Mucosa of rectum (tissue), 2 donors: ENCODE measurements around the gene SORCS2.

Experiments
- H3K27ac ChIP-seq, 2 donors: one replicate each; pipeline ENCODE4 v1.7.0; 2013; ENCODE audit warnings: inconsistent platforms in 2 of 2, low read depth in 2 of 2, low read length in 2 of 2
- H3K27me3 ChIP-seq, 2 donors: one replicate each; pipeline ENCODE4 v1.7.0; 2013; ENCODE audit warnings: low read length in 2 of 2; ENCODE audit not compliant: control insufficient read depth in 2 of 2, insufficient read depth in 2 of 2
- H3K36me3 ChIP-seq, 2 donors: one replicate each; pipeline ENCODE4 v1.7.0; 2013; ENCODE audit warnings: low read length in 2 of 2; ENCODE audit not compliant: control insufficient read depth in 2 of 2, insufficient read depth in 2 of 2
- H3K4me1 ChIP-seq, 2 donors: one replicate each; pipeline ENCODE4 v1.7.0; 2013; ENCODE audit warnings: low read length in 2 of 2, mild to moderate bottlenecking in 1 of 2; ENCODE audit not compliant: control insufficient read depth in 2 of 2, insufficient read depth in 2 of 2
- H3K4me3 ChIP-seq, 2 donors: one replicate each; pipeline ENCODE4 v1.7.0; 2013; ENCODE audit warnings: low read length in 2 of 2
- H3K9ac ChIP-seq, 2 donors: one replicate each; pipeline ENCODE4 v1.7.0; 2013; ENCODE audit warnings: low read length in 2 of 2, low read depth in 1 of 2, mild to moderate bottlenecking in 1 of 2
- H3K9me3 ChIP-seq, 2 donors: one replicate each; pipeline ENCODE4 v1.7.0; 2013; ENCODE audit warnings: low read length in 2 of 2; ENCODE audit not compliant: control insufficient read depth in 2 of 2
- donor health status: healthy.
- donor health status: Normal muscosa, but diverticular disease.

The SORCS2 gene

DNA sequence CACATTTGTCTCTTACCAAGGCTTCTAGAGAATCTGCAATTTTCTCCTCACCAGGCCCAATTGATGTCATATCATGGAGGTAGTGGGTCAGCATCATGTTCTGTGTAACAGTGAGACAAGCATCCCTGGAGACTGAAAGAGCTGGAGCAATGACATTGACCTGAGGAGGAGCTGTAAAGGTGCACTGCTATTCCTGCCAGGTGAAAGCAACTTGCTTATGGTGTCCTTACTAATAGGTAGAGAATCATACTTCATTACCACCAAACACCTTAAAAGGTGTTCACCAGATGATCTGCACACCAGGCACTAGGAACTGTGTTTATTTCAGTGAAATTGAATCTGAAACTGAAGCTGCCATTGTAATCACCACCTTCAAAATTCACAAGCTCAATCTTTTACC lies 558.6 kb downstream of the SORCS2 start:
- H3K36me3 ChIP-seq, result no peaks in the 10 kb centered on the region
- no peak overlapping the region for H3K9ac ChIP-seq
- no peaks in the 10 kb centered on the region for H3K4me1 ChIP-seq
- H3K9me3 ChIP-seq, result no peaks in the 10 kb centered on the region
- H3K27me3 ChIP-seq, result no peaks in the 10 kb centered on the region
- no peak overlapping the region for H3K4me3 ChIP-seq
- no peak overlapping the region for H3K27ac ChIP-seq

DNA sequence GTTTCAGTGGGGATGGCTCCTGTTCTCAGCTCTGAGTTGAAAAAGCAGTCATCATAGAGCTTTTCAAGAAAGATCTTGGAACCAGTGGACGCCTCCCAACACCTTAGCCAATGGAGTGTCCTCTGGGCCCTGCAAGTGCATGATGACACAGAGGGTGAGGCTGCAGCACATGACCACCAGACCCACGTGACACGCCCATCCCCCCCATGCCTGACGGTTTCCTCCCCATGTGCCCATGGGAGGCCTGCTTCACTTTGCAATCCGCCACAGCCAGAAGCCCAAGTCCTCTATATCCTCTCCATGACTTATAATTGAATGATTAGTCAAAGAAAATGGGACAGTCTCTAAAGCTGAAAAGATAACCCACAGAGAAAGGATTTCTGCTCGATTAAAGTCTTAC lies 560.3 kb downstream of the SORCS2 start:
- H3K9ac ChIP-seq, result no peak overlapping the region
- H3K4me1 ChIP-seq, result peaks cover 0 to 7% of the 10 kb centered on the region in 2 donors
- no peak overlapping the region for H3K27ac ChIP-seq
- no peaks in the 10 kb centered on the region for H3K27me3 ChIP-seq
- H3K9me3 ChIP-seq, result no peaks in the 10 kb centered on the region
- no peaks in the 10 kb centered on the region for H3K36me3 ChIP-seq
- no peak overlapping the region for H3K4me3 ChIP-seq

DNA sequence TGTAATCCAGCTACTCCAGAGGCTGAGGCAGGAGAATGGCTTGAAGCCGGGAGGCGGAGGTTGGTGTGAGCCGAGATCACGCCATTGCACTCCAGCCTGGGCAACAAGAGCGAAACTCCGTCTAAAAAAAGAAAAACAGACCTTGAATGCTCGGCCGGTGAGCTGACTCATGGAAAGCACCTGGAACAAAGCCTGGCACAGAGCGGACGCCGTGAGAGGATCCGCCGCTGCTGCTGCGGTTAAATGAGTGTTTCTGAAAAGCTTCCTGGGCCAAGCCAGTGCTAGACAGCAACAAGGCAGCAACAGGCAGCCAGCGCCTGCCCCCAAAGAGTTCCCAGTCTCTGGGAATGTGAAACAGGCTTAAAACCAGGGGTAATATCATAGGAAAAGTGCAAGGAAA lies 560.9 kb downstream of the SORCS2 start:
- H3K27me3 ChIP-seq, result no peaks in the 10 kb centered on the region
- H3K4me3 ChIP-seq, result no peak overlapping the region
- no peak overlapping the region for H3K9ac ChIP-seq
- no peaks in the 10 kb centered on the region for H3K9me3 ChIP-seq
- no peaks in the 10 kb centered on the region for H3K36me3 ChIP-seq
- no peak overlapping the region for H3K27ac ChIP-seq
- peaks cover 0 to 11% of the 10 kb centered on the region in 2 donors for H3K4me1 ChIP-seq

DNA sequence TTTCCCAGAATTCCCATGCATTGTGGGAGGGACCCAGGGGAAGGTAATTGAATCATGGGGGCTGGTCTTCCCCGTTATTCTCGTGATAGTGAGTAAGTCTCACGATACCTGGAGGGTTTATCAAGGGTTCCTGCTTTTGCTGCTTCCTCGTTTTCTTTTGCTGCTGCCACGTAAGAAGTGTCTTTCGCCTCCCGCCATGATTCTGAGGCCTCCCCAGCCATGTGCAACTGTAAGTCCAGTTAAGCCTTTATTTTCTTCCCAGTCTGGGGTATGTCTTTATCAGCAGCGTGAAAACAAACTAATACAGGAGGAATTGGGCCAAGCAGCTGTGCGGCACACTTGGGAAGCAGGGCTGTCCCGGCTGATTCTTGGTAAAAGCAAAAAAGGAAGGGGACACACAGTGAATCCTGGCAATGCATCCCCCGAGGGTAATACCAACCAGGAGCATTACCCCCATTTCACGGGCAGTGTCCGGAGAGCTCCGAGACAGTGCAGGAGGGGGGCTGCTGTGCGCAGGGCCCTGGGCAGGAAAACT lies 561.7 kb downstream of the SORCS2 start:
- H3K4me1 ChIP-seq, result peaks cover 0 to 11% of the 10 kb centered on the region in 2 donors
- no peaks in the 10 kb centered on the region for H3K9me3 ChIP-seq
- no peak overlapping the region for H3K4me3 ChIP-seq
- H3K36me3 ChIP-seq, result no peaks in the 10 kb centered on the region
- no peaks in the 10 kb centered on the region for H3K27me3 ChIP-seq
- H3K27ac ChIP-seq, result no peak overlapping the region
- H3K9ac ChIP-seq, result no peak overlapping the region

DNA sequence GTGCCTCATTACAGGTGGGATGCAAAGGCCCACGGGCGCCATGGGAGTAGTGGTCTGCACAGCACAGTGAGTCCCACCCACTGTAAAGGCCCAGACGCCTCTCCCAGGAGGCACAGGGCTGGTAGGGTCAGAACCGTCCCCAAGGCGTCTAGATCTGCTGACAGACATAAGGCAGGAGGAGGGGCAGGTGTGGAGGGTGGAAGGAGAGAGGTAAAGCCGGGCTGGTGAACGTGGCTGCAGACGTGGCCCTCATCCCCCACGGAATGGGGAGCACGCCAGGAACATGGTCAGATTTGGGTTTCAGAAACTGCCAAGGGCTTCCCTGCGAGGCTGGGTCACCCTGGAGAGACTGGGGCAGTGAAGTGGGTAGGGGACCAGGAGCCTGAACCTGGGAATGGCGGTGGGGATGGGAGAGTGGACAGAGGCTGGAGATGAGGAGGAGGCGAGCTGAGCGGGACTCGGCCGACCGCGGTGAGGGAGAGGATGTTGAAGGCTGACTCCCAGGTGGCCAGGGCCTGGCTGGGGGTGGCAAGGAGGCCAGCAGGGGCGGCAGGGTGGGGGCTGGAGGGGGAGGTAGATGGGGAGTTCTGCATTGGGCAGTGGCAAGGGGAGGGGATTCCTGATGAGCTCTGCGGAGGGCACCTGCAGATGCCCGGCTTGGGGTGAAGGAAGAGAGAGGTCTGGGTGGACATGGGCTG lies 562.4 kb downstream of the SORCS2 start:
- Histone ChIP-seq H3K36me3 (peaks cover 0 to 3% of the 10 kb centered on the region in 2 donors), H3K9ac (no peak overlapping the region), H3K4me3 (no peak overlapping the region), H3K27ac (no peak overlapping the region), H3K27me3 (no peaks in the 10 kb centered on the region), H3K4me1 (peaks cover 0 to 11% of the 10 kb centered on the region in 2 donors), H3K9me3 (no peaks in the 10 kb centered on the region)

DNA sequence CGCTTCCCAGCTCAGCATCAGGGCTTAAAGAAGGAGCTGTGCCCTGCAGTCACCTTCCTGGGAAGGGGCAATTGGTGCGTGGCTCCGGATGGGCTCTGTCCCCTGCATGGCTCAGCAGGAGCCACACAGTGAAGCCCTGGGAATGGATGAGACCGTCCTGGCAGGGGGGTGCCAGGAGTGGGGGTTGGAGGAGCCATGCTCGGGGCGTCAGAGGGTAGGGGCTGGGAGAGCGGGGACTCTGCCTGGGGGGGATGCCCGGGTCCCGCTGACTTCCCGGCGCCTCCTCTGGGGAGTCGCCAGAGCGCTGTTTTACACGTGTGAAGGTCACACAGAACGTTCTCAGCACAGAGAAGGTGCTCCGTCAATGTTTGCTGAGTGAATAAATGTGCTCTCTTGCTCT lies 563.2 kb downstream of the SORCS2 start:
- peaks cover 5 to 7% of the 10 kb centered on the region in 2 donors for H3K36me3 ChIP-seq
- no peak overlapping the region for H3K27ac ChIP-seq
- H3K4me3 ChIP-seq, result no peak overlapping the region
- no peaks in the 10 kb centered on the region for H3K27me3 ChIP-seq
- no peak overlapping the region for H3K9ac ChIP-seq
- H3K9me3 ChIP-seq, result no peaks in the 10 kb centered on the region
- peaks cover 0 to 11% of the 10 kb centered on the region in 2 donors for H3K4me1 ChIP-seq

DNA sequence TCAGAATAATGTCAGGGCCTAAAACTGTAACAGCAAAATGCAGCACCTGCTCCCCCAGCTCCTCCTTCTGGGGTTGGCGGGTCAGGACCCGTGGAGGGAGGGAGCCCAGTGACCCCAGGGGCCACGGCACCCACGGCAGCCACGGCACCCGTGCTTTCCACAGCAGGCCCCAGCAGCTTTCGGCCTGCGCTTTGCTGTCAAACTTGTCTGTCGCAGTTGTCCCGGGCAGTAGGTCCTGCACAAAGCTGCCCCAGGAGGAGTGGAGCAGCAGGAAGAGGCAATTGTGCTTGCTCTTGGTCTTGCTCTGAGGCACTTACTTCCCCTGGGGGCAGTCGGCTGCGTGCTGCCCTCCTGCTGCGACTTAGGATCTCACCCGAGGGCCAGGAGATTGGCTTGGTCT lies 563.7 kb downstream of the SORCS2 start:
- H3K36me3 ChIP-seq, result peaks cover 8 to 11% of the 10 kb centered on the region in 2 donors
- no peak overlapping the region for H3K27ac ChIP-seq
- H3K4me1 ChIP-seq, result peaks cover 0 to 11% of the 10 kb centered on the region in 2 donors
- H3K9ac ChIP-seq, result no peak overlapping the region
- no peaks in the 10 kb centered on the region for H3K27me3 ChIP-seq
- H3K4me3 ChIP-seq, result no peak overlapping the region
- H3K9me3 ChIP-seq, result no peaks in the 10 kb centered on the region

DNA sequence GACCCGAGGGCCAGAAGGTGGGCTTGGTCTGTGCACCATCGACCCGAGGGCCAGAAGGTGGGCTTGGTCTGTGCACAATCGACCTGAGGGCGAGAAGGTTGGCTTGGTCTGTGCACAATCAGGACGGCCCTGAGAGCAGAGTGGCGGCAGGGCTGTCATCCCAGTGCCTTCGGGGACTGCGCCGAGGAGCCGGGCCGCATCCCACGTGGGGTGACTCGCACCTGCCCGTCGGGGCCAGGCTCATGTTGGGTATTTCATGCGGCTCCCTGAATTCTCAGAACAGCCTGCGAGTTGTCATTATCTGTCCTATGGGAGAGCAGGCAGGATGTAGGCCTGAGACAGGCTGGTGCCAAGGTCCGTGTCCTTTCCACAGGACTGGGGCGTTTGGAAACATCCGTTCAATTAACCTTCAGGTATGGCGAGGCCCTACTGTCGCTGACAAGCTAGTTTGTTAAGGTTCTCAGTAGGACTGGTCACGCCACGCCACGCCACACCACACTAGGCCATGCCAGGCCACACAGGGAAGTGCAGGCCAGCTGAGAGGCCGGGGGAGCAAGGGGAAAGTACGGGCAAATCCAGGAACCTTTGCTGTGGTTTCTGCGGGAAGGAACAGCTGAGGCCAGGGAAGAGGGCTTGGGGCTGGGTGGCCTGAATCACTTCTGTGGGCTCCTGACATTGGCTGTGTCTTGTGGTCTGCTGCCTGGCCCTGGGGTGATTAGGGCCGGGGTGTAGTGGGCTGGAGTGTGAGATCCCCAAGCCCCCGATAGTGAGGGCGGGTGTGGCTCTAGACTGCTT lies 564.4 kb downstream of the SORCS2 start:
- H3K36me3 ChIP-seq, result peaks cover 11 to 16% of the 10 kb centered on the region in 2 donors
- H3K9ac ChIP-seq, result no peak overlapping the region
- no peak overlapping the region for H3K4me3 ChIP-seq
- H3K27me3 ChIP-seq, result no peaks in the 10 kb centered on the region
- H3K9me3 ChIP-seq, result no peaks in the 10 kb centered on the region
- no peak overlapping the region for H3K27ac ChIP-seq
- H3K4me1 ChIP-seq, result peaks cover 0 to 11% of the 10 kb centered on the region in 2 donors

DNA sequence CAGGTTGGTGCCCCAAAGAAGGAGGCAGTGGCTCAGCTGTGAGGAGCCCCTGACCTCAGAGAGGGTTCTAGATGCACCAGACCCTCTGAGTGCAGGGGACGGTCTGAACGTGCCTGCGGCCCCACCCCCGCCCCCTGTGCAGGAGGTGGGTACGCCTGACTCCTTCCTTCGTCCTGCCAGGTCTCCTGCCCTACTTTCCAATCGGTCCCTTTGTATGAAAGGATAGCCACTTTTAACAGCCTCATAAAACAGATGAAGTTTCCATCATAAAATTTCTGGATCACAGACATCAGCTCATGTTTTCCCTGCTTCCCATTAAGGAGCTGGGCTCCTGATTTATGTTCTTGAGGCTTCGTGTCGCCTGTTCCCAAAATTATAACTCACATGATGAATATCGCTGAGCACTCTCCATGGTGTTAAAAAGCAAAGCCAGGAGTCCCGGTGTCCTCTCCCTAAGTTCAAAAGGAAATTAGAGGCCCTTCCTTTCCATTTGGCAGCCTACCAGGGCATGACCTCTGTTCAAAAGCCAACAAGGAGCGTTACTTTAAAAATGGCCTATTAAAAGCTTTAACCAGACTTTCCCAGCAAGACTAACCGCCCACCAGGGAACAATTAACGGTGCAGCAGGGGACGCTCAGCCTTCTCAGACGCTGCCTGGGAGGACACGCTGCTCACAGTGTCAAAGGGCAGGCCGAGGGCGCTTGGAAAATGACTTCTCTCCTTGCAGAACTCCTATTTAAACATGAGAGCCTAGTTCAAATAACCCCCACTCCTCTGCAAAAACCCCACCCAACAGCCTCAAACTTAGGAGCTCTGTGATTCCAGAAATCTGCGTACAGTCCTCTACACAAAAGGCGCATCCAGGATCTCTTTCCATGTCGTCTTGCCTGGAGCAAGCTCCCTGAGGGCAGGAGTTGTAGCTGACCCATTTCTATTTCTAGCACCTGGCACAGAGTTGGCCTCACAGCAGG lies 565.4 kb downstream of the SORCS2 start:
- Histone ChIP-seq H3K4me3 (no peak overlapping the region), H3K9ac (no peak overlapping the region), H3K27ac (no peak overlapping the region), H3K4me1 (peaks cover 0 to 11% of the 10 kb centered on the region in 2 donors), H3K36me3 (peaks cover 11 to 21% of the 10 kb centered on the region in 2 donors), H3K9me3 (no peaks in the 10 kb centered on the region), H3K27me3 (no peaks in the 10 kb centered on the region)
